NCI-H187 (cell line): ENCODE results near the gene C10orf120.

Source experiments
- DNase-seq, 2 experiments: peaks; one replicate each; lab custom pipeline; 2025; lab: John Stamatoyannopoulos, UW

C10orf120 gene

DNA sequence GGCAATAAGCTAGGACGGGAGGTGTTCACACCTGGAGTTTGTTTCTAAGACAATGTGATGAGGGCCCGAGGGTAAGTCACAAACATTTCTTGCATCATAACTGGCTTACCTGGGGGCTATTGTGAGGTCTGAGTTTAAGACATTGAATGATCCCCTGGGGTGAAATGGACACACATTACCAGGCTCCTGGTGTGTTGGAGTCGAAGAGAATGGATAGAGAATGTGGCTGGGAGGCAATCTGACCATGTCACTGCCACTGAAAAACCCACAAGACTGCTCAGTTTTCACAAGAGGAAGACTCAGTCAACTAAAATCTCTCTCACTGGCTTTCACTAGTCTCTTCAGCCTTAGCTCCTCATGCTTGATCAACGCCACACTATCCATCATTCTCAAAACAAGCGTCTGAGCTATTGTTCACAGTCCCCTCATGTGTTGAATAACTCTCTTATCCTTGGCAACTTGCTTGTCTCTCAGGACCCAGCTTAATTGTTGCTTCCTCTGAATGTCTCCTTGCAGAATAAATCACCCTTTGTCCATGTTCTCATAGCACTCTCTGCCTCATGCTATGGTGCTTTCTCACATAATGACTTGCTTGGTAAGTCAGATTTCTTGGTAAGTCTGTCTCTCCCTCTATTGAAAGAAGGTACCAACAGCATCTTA lies at the start of gene C10orf120:
Gene C10orf120, minus strand, starts transcription at position 51 of the 660 bp plus-strand sequence. CDS start 56 bp downstream, outside the sequence.
- DNase-seq: no peak

GRCh38 chr10:122748496-122748895 lies 48.9 kb upstream of the C10orf120 start:
- no peak for DNase-seq

GRCh38 chr10:122746408-122746807 lies 46.8 kb upstream of the C10orf120 start:
- no peak for DNase-seq

DNA sequence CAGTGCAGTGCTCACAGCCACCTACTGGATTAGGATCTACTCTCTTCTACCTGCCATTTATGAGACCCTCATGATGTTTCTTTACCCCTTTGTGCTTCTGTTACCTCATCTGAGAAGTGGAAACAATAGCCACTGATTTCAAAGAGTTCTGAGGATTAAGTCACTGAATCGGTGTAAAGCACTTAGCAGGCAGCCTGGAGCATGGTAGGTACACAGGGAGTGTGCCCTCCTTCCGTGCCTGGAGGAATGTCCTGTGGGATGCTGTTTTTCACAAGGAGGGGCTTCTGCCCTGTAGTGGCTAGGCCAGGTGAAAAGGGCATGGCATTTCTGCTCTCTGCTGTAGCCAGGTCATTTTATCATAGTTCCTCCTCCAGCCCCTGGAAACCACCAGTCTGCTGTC lies 44.6 kb upstream of the C10orf120 start:
- DNase-seq: no peak

GRCh38 chr10:122740640-122741039 lies 41.0 kb upstream of the C10orf120 start:
- no peak for DNase-seq

DNA sequence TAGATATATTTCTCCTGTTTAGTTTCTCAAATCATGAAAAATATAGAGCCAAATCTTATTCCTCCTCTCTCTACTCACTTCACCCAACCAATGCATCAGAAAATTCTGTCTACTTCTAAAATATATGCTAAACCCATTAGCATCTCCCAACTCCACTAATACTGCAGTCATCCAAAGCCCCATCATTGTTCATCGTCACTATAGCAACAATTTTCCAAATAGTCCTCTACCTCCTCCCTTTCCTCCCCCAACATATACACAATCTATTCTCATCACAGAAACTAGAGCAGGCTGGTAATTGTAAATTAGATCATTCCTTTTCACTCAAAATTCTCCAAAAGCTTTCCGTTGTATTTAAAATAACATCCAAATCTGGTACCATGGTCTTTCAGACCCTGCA lies 38.4 kb upstream of the C10orf120 start:
- no peak for DNase-seq

DNA sequence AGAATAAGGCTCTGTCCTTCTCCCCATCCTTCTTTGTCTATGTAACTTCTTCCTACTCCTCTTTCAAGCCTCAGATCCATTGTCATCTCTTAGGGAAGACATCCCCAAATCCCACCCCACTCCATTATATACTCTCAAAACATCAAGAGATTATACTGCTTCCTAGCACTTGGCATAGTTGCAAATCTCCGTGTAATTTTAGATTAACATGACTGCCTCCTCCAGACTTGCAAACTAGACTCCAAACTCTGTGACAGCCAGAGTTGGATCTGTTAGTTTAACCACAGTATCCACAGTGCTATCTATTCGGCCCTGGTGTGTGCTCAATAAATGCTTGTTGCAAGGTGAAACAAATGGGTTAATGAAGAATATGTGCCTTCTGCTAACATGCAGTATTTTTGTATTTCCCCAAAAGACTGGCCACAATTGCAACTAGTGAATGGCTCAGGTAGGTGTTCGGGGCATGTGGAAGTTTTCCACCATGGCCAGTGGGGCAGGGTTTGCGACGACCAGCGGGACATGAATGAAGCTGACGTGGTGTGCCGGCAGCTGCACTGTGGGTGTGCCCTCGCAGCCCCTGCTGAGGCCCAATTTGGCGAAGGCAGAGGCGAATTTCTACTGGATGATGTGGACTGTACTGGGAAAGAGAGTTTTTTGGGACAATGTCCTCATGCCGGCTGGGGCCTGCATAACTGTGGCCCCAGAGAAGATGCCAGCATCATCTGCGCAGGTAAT lies 34.5 kb upstream of the C10orf120 start:
- DNase-seq: no peak

DNA sequence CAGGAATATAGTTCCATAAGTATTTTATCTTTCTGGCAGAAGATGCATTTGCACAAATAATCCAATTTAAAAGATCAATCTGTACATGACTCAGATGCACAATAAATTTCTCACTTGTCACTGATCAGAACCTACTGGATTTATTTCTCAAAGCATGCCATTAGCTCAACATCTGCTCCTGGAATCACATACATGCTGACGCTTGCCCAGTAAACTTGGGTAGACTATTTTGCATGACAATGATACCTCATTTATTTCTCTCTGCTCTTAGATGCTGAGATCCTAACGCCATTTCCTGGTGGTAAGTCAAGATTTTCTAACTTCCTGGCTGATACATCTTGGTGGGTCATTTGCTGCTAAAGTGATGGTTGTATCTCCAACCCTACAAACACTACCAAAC lies 33.8 kb upstream of the C10orf120 start:
- no peak for DNase-seq

DNA sequence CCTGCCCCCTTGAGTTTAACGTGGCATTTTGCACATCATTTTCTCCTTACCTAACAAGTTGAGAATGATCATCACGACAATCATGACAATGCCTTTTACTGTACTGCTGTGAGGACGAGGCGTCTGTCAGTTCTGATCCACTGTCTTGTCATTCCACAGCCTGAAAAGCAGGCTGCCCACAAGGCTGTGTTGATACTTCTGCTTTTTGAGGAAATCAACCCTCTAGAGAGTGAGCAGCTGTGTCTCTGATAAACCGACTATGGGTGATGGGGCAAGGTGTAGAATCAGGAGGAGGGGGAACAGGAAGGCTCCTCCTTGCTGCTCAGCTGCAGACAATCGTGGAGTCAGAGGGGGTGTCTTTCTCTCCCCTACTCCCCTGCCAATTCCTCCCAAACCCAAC lies 30.6 kb upstream of the C10orf120 start:
- no peak for DNase-seq

- no peak for DNase-seq
These were observed 29.5 kb upstream of the C10orf120 start for GRCh38 chr10:122729126-122729525.

DNA sequence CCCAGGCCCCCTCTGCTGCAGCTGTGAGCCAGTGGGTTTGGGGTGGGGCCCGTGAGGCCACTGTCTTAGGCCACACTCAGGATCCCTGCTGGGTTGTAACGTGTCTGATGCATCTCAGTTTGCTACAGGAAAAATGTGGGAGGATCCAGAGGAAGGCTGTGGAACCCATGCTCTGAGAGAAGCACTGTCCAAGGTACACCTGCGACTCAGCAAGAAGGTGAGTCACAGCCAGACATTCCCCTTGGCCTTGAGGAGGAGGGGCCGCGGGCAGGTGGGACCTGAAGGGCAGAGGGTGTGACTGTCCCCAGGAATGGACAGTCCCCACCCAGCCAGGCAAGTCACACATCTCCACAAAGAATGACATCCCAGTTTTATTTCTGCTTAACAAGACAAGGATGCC lies 27.8 kb upstream of the C10orf120 start:
- DNase-seq: no peak

DNA sequence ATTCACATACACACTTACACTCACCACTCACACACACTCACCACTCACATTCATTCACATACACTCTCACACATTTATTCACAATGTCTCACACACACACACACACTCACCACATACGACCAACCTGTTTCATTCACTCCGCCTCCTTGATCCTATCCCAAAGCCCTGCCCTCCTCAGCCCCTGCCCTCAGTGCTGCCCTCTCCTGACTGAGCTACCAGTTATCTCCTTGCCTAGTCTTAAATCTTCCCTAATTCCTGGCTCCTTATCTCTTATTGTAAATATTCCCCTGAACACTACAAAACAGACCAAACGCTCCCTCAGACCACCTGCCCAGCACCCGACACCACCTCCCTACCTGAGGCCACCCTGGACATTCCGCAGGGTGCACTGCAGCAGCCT lies 26.1 kb upstream of the C10orf120 start:
- DNase-seq: no peak

GRCh38 chr10:122725006-122725405 lies 25.4 kb upstream of the C10orf120 start:
- no peak for DNase-seq

DNA sequence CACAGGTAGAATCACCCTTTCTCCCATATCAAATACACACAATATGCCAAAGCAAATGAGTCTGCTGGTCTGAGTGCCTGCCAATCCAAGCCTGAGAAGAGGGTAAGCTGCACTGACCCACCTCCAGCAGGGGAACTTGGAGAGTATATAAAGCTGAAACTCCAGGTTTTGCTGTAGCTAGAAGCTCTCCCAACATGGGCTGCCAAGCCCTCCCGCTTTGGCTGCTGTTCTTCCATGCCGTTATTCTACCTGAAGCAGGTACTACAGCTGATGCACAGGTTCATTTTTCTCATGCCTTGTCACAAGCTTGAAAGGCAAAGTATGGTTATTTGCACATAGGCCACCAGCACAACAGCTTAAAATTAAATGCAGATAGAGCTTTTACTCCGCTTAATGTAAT lies 21.5 kb upstream of the C10orf120 start:
- DNase-seq: no peak

DNA sequence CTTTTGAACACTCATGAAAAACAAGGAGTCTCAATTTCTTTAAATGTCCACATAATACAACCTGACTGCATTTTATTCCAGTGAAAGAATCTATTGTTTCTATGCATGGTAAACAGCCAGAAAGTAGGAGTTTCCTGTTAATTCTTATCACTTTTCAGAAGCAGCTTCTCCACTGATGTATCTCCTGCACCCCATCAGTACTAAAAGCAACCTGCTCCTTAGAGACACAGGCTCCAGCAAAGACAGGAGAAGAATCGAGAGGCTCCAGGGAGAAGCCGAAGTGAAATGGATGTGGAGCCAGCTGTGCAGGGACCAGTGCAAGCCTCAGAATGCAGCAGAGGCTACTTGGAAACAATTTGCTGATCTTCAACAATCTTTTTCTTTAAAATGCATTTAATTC lies 16.4 kb upstream of the C10orf120 start:
- DNase-seq: no peak

GRCh38 chr10:122715576-122715975 lies 15.9 kb upstream of the C10orf120 start:
- DNase-seq: no peak

- DNase-seq: no peak
These were observed 13.6 kb upstream of the C10orf120 start for GRCh38 chr10:122713091-122713885.

DNA sequence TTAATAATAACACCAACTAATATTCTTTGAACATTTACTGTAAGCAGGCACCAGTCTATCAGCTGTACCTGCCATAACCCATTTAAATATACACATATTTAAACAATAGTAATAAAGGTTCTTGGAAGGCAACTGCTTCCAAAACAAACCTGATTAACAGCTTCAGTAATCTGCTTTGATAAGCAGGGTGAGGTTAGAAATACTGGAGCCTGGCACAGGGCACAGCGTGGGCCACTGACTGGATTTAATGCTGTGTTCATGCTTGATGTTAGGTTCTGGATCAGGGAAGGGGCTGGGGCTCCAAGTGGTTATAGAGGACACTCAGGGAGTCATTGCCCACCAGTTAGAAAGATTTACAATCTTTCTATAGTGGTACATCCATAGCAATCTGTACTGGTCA lies 10.9 kb upstream of the C10orf120 start:
- no peak for DNase-seq

DNA sequence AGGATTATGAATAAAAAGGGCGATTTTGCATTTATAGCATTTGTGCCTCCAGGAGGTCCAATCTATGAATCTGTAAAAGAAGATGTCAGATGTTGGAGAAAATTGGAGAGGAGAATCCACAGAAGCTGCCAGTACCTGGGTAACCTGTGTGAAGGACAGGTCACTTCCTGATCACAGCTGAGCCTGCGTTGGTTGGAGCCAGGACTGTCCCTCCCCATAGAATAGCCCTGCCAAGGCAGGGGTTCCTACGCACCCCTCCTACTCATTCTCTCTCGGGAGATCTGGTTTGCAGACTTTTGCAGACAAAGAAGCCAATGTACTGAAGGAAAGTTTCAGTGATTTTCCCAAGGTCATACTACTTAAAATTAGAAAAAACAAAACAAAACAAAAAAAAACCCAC lies 10.3 kb upstream of the C10orf120 start:
- no peak for DNase-seq

DNA sequence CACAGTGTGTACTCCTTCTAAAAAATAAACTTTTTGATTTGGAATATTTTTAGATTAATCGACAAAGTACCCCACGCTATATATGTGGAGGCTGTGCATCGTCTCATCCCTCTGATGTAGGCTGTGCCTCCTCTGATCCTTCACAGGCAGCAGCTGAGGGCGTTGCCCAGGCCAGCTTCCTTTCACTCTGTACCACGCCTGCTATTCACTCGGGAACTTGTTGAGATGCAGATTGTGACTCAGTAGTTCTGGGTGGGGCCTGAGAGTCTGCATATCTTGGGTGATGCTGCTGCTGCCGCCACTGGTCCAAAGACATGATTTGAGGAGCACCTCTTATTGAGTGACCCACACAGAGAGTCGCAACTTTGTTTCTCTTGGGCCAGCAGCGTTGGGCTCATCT lies 7.9 kb upstream of the C10orf120 start:
- DNase-seq: no peak

GRCh38 chr10:122706947-122707346 lies 7.3 kb upstream of the C10orf120 start:
- no peak for DNase-seq

- DNase-seq: no peak
These were observed 6.8 kb upstream of the C10orf120 start for GRCh38 chr10:122706467-122706866.
